HG02970 (cell line): ENCODE results near the gene APRT.
"Not testable (repeated sequence)": the region's sequence is repeated elsewhere in the genome, so short reads cannot be mapped to it uniquely, and the experiment has no call there.

Source experiments
- ATAC-seq: cut with Tn5 transposase; IDR thresholded peaks from one replicate; pipeline ENCODE4 v1.9.1; 2021; ENCODE audit warnings: mild to moderate bottlenecking, moderate library complexity, moderate number of reproducible peaks; ENCODE audit not compliant: unreplicated experiment, low FRiP score

Gene APRT

DNA sequence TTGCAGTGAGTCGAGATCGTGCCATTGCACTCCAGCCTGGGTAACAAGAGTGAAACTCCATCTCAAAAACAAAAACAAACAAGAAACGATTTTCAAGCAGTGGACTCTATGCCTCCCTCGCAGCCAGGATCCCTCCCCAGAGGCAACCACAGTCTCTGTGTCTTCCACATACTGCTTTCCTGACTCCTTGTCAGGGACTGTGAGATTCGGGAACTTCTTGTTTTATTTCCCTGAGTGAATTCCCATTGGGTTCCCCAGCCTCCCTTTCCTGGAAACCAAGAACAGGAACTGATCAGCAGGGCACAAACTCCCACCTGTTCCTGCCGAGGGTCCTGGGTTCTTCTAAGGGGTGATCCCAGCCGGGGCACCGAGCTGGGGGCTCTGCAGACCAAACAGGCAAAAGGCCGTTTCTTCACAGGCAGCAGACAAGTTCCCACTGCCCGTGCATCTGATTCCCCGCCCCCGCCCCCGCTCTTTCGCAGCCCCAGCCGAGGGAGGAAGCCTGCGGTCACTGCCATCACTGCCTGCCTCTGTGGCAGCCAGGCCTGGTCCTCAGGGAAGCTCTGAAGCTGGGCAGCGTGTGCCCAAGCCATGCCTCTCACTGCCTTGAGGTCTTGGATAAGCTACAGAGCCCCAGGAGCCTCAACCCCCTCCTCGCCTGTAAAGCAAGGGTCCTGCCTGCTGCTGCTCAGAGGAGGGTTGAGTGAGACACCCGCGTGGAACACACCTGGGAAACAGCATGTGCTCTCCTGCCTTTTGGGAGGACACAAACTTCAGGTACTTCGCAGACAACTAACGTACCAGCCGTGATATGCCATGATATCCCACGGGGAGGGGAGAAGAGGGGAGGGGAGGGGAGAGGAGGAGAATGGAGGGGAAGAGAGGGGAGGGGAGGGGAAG lies 21.2 kb downstream of the APRT start:
- no peak for ATAC-seq

GRCh38 chr16:88789594-88789993 lies 22.1 kb downstream of the APRT start:
- ATAC-seq: no peak

DNA sequence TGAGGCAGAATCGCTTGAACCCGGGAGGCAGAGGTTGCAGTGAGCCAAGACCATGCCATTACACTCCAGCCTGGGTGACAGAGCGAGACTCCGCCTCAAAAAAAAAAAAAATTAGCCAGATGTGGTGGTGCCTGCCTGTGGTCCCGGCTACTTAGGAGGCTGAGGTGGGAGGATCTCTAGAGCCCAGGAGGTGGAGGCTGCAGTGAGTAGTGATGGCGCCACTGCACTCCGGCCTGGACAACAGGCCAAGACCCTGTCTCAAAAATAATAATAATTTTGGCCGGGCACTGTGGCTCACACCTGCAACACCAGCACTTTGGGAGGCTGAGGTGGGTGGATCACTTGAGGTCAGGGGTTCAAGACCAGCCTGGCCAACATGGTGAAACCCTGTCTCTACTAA lies 23.0 kb downstream of the APRT start:
- ATAC-seq: not testable (repeated sequence)

- no peak for ATAC-seq
These were observed 24.0 kb downstream of the APRT start for GRCh38 chr16:88787579-88788314.

GRCh38 chr16:88785106-88785924 lies 26.4 kb downstream of the APRT start, which contains the start of gene PIEZO1:
Gene PIEZO1 (minus strand): TSS chr16:88785220. CDS start chr16:88784964, 256 bp downstream.
- peak; percentile 26 for ATAC-seq

- peak; percentile 21 for ATAC-seq
These were observed 26.9 kb downstream of the APRT start for GRCh38 chr16:88784856-88785105.

DNA sequence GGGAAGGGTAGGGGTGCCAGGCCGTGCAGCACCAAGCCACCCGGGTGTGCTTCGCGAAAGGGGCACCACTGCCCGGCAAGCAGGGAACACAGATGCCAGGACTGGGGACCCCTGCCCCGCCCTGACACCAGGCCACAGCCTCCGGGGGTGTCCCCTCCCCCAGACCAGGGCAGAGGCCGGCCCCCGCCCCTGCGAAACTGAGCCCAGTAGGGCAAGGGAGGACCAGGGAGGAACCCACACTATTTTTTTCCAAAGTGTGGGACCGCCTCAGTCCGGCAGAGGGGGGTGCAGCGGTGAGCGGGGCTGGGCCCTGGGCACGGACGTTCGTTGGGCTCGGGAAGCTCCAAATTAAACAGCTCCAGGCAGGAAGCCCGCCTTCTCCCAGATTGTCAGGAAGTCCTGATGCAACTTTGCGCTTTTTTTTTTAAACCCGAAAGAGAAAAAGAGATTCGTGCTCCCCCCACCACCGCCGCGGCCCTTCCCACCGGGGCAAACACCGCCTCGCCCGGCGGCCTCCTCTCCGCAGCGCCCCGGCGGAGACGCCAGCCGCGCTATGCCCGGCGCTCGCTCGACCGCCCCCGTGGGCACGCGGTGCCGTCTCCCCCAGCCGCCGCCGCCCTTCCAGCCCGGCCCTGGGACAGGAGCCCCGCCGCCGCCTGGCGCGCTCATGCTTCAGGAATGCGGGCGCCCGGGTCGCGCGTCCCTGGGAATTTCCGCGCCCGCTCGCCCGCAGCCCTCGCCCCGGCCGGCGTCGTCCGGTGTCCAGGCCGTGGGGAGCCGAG lies 27.5 kb downstream of the APRT start:
- ATAC-seq: no peak

DNA sequence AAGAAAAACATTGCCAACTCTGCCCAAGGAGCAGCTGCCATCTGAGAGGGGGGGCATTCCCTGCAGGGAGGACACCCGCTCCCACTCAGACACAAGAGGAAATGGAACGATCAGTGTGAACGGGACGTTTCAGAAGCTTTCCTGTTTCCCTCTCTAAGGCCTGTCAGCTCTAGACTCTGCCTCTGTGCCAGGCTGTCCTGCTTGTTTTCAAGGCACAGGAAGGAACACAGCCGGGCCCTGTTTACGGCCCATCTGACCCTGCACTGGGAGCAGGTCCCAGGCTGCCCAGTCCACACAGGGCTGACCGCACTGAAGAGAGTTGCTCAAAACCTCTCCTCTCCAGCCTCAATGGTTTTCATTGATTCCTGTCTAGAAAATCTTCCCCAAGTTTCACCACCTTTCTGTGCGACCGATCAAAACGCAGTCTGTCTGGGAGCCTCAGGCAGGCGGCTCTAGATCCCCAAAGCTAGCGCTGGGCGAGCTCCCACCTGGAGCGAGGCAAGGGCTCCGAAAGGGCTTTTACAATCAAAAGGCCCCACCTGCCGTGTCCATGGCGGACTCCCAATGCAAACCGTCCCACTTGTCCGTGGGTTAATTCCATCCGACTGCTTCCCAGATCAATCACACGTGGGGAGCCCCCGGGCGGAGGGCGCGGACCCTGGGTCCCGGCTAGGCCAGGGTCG lies 28.2 kb downstream of the APRT start:
- no peak for ATAC-seq

DNA sequence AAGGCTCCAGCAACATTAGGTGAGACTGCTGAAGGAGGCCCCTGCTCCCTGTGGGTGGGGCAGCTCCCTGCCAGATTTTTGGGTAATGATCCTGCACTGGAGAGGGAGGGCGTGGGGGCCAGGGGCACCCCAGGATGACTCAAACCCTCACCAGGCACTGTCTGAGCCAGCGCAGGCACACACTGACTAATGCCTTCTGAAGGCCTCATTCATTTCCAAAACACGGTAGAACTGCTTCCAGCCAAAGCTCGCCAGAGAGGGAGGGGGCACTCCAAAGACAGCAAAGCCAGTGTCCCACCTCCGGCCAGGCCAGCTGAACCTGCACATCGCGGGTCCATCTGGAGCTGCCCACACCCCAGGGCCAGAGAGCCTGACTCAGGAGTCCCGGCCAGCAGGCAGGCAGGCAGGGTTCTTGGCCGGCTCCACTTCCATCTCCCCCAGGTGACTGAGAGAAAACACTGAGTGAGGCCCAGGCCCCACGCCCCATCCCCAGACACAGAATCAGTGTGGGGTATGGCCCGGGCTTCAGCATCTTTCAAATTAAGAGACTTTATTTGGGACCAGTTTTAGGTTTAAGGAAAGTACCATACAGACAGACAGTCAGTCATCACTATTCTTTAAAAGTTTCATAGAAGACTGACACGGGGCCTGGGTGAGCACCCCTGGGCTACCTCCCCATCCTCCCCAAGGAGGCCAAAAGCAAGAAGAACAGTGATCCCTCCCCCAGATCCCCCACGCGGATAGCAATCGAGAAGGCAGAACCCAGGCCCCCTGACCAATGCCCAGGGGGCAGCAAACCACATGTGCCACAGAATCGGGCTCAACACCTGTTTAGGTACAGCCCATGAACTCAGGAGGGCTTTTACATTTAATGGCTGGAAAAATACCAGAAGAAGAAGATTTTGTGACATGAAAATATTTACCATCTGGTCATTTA lies 29.0 kb downstream of the APRT start:
- no peak for ATAC-seq

DNA sequence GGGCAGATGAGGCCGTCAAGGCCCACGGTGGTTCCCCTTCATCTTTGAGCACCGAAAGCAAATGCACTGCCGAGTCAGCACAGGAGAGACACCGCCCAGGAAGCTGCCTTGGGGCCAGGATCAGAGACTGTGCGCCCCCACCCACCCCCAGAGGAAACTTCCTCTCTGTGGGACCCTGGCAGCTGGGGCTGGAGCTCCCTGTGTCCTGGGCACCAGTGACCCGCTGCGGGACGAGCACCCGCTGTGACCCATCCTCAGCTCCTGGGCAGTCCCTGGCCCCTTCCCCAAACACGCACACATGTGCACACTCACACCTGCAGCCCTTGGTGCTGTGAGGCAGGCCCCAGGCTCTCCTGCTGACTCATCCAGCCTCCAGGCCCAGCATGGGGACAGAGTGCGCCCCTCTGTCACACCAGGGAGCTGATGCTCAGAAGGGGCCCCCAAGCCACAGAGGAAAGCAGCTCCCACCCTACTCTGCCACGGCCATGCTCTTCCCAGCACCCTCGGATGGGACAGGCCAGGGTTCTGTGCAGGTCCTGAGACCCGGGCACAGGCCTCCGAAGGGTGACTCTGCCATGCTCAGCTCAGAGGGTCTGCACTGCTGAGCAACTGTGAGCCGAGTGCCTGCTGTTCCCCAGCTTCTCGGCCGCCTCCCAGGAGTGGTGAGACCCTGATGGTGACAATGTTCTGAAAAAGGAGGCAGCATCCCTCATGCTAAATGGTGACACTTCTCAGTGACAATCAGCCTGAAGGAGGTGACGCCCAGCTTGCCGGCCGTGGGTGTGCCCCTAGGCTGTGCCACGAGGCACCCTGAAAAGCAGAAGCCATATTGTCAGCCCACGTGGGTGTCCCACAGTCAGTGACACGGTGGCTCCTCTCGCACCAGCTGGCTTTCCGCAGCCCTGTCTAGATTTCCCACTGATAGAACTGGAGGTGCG lies 30.3 kb downstream of the APRT start:
- no peak for ATAC-seq

- ATAC-seq: no peak
These were observed 31.3 kb downstream of the APRT start for GRCh38 chr16:88780142-88781062.

DNA sequence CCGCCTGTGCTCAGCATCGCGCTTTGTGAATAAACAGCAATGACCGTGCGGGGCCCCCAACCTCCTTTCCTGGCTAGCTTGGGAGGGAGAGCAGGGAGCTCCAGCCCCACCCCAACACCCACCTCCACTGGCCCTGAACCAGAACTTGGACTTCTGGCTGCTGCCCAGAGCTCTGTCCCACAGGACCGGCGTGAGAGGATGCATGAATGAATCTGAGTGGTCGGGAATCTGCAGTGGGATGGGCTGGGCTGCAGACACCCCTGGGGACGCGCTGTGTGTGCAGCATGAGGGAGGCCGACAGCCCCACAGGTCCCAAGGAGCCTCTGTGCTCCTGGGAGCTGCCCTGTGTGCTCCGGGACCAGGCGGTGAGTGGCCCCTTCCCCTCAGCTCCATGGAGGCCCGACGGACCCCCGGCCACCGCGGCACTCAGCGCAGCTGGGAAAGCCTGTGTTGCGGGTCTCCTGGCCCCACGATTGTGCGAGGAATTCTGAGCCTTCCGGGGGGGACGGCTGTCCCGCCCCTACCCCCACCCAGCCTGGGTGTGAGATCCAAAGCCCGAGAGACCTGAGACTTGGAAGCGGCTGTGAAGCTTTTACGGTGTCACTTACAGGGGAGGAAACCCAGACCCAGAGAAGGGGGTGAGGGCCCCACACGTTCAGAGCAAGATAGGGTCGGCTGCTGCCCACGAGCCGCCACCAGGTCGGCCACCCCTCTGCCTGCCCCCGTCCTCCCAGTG lies 32.2 kb downstream of the APRT start:
- no peak for ATAC-seq

DNA sequence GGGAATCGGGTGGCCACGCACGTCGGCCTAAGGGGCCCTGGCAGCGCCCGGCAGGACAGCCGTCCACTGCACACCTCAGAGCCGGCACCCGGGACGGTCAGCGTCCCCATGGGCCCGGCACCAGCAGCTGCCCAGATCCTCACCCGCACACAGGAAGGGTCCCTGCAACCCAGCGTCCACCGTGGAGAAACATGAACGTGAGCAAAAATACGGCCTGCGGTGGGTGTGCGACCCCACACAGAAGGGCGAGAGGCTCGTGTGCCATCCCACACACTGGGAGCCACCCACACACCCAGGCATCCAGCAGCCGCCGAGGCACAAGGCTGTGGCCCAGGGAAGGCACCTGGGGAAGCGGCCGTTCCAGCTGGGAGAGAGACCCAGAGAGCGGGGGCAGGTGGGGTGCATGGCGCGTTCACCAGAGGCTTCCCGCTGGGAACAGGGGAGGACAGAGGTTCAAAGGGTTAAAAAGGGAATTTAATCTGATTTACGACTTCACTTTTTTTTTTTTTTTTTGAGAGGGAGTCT lies 33.1 kb downstream of the APRT start:
- no peak for ATAC-seq

GRCh38 chr16:88778271-88778525 lies 33.5 kb downstream of the APRT start:
- ATAC-seq: no peak

GRCh38 chr16:88777471-88778270 lies 34.1 kb downstream of the APRT start:
- no peak for ATAC-seq
